GM12874 (cell line): ENCODE measurements around the gene SLC41A3.

Source experiments
- CTCF ChIP-seq: IDR thresholded peaks from 2 replicates; pipeline ENCODE4 v1.5.1; 2011; ENCODE audit warnings: low read depth, mild to moderate bottlenecking, control low read depth, low read length, moderate library complexity; ENCODE audit not compliant: insufficient read depth

The SLC41A3 gene

GRCh38 chr3:126129398-126129891 lies 45.5 kb upstream of the SLC41A3 start:
- no peak for TF ChIP-seq CTCF

- no peak for TF ChIP-seq CTCF
These were observed 44.8 kb upstream of the SLC41A3 start for GRCh38 chr3:126128504-126129397.

- TF ChIP-seq CTCF, result no peak
These were observed 44.0 kb upstream of the SLC41A3 start for GRCh38 chr3:126127904-126128303.

- TF ChIP-seq CTCF, result no peak
These were observed 43.5 kb upstream of the SLC41A3 start for GRCh38 chr3:126127452-126127851.

- TF ChIP-seq CTCF, result no peak
These were observed 43.0 kb upstream of the SLC41A3 start for GRCh38 chr3:126126811-126127431.

GRCh38 chr3:126126286-126126685 lies 42.4 kb upstream of the SLC41A3 start:
- TF ChIP-seq CTCF, result no peak

GRCh38 chr3:126125781-126126251 lies 41.9 kb upstream of the SLC41A3 start:
- no peak for TF ChIP-seq CTCF
